HG03095 (cell line): Measurements from ENCODE around the gene FER.

ENCODE experiments used
- ATAC-seq: cut with Tn5 transposase; IDR thresholded peaks from one replicate; pipeline ENCODE4 v1.9.1; 2021; ENCODE audit warnings: moderate library complexity; ENCODE audit not compliant: unreplicated experiment

The FER gene

DNA sequence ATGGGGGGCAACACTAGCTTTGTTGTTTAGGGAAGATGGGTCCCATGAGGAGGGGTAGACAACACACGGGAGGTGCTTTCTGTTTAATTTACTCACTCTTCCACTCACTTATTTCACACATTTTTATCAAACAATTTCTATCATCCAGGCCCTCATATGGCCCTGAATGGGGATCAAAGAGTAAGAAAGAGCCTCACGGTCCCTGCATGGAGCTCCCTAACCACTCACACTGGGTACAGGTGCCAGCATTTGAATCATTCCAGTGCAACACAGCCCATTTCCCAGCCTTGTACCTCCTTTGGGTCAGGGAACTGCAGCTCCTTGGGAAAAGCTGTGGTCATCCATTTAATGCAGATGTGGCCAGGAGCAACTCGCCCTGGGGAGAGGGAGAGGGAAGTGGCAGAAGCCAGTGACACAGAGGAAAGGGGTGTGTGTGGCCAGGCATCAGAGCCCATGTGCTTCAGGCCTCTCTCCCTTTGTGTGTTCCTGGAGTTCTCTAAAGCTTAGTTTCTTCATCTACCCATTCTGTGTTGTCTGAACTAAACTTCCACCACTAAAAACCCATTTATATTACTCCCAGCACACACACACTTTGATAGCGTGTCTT, 476.7 kb downstream of the FER start:
- no peak for ATAC-seq

DNA sequence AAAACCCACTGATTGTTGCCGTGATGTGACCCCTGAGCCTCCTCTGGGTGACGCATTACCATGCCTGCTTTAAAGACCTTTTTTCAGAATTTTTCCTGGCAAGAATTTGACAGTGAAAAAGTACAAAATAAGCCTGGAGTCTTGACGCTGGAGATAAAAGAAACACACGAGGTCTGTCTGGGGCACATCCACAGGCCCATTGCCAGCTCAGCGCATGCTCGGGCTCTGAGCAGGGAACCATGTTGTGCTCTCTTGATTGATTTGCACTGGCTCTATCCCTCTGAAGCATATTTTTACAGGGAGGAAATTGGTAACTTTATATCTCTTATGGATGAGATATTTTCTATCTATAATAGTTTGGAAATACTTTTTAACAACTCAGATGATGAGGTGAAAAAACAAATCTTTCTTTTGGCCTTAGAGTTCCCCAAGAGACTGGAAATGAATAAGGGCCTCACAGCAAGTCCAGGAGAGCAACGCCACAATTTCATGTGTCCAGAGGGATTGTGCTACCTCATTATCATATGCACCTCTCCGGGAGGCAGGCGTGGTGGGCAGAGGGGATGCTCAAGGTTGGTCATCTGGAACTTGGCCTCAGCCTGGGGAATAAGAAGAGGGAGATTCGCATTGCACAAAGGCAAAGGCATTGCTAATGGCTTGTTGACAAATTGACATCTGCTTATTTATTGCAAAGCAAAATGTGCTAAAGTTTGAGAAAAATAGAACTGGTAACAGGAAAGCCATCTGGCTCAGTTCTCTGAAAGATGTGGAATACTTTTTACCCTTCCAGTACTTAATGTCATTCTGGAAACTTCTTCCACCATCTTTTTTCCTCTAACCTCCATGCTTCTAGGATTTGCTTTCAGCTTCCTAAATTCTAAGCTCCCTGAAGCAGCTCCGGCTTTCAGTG, 478.3 kb downstream of the FER start:
- ATAC-seq = no peak

DNA sequence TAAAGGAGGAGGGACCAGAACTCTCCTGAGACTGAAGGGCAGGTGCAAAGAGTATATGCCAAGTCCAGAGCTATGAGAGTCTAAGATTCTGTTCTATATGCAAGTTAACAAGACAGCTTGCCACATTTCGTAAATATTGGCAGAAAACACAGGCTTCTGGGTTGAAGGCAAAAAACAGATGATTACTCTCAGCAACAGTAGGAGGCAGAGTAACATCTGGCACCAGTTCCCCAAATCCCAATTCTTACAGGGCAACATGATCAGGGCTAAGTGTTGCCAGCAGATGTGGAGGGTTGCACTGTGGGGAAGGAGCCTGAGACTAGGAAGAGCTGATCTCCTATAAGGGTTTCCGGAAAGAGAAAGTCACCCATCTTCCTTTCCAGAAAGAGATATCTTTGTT, 482.7 kb downstream of the FER start:
- ATAC-seq = no peak

DNA sequence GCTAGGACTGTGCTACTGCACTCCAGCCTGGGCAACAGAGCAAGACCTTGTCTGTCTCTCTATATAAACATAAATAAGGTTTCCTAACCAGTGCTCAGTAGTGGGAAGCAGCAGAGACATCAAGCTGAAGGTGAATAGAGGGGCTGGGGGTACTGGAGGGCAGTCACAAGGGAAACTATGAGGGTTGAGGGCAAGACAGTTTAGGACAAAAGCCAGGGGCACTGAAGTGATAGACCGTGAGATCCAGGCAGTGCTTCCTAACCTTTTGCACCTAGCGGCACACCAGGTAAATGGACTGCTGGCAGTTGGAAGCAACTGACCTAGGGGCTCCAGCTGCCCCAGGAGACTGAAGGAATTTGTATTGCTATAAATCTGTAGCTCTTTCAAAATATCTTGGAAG, 483.6 kb downstream of the FER start:
- no peak for ATAC-seq

DNA sequence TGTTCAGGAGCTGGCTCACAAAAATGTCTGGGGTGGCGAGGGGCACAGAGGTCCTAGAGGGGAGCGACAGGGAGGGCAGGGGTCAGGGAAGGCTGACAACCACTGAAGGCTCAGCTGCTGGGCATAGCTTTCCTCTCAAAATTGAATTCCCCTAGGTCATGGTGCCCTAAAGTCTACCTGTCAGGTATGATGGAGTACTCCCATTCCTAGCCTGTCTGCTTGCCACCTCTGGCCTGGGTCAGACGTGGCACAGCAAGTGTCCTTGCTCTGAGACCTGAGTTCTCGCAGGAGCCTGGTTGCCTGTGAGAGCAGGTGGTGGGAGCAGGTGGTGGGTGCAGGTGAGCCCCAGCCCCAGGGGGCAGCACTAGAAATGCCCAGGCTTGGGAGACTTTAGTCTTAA, 486.7 kb downstream of the FER start:
- ATAC-seq = no peak

DNA sequence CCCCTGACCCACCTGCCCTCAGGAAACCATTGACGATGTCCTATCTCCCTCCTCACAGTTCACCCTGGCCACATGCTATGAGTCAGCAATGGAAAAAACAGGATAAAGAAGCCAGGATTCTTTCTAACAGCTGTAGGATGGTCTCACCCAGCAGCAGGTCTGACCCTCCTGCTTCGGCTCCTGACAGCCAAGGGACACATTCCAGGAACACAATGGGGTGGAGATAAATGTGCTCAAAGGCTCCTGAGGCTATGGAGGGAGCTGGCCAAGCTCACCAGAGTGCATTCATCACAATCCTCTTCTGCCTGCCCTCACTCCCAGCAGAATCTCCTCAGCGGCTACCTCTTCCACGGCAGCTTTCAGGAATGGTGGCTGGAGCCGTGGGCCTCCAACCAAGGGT, 491.8 kb downstream of the FER start:
- ATAC-seq = no peak

DNA sequence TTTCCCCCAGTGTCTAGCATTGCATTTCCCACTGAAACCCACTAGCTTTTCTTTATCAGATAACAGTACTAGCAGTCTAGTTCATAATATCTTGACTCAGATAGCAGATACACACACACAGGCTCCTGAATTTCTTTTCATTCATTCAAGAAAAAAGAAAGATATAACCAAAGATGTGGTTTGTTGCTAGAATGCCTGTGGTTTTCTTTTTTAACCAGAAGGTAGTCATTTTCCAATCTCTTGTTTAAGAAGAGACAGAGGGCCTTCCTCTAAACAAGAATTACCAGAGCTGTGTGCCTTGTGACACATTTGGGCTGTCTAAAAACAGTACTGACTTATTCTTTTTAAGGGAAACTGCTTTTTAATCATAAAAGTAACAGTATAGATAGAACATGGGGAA, 494.8 kb downstream of the FER start:
- no peak for ATAC-seq

DNA sequence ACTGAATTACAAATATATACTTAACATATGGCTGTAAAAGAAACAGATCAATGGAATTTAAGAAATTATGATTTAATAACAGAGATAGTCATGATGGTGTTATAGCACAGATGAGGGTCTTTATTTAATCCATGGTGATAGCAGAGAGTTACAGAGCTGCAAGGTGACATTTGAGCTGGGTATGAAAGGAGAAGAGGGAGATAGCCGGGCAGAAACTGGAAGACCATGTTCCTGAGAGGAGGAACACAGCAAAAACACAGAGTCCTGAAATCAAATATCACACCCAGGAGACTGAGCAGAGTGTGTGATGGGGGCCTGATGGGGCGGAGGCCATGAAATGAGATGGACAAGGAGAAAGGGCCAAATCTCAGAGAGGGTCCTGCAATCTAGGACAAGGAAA, 498.7 kb downstream of the FER start:
- ATAC-seq = no peak
